Lung (tissue), 12 donors: ENCODE data around the gene RNU6-9. TPM values are rescaled to one million over a fixed set of nuclear protein-coding genes. Genes with fewer than 3 reads are reported as not detected.

Experiments
- ATAC-seq: fragments of 200-7000 bp; cut with Tn5 transposase; one replicate; pipeline ENCODE4 v1.9.1; 2020; ENCODE audit warnings: moderate number of reproducible peaks; ENCODE audit not compliant: insufficient read depth, low FRiP score
- DNase-seq, 3 donors: peaks; one replicate each; pipeline ENCODE4 v3.0.0-alpha.2; 2013 to 2017
- H3K27ac ChIP-seq, 2 donors: one replicate each; pipeline ENCODE4 v1.5.1; 2013; ENCODE audit warnings: mild to moderate bottlenecking in 2 of 2, moderate library complexity in 2 of 2, control low read depth in 1 of 2, inconsistent platforms in 1 of 2, low read depth in 1 of 2, low read length in 1 of 2
- H3K27me3 ChIP-seq, 3 donors: one replicate each; pipeline ENCODE4 v1.5.1; 2013; ENCODE audit warnings: low read length in 2 of 3; ENCODE audit not compliant: control insufficient read depth in 3 of 3, insufficient read depth in 3 of 3
- H3K36me3 ChIP-seq, 4 donors: one replicate each; pipeline ENCODE4 v1.5.1; 2013; ENCODE audit warnings: low read length in 4 of 4, mild to moderate bottlenecking in 1 of 4, moderate library complexity in 1 of 4; ENCODE audit not compliant: control insufficient read depth in 4 of 4, insufficient read depth in 4 of 4
- H3K4me1 ChIP-seq, 5 donors: one replicate each; pipeline ENCODE4 v1.5.1; 2013; ENCODE audit warnings: low read length in 5 of 5, mild to moderate bottlenecking in 2 of 5, moderate library complexity in 1 of 5; ENCODE audit not compliant: control insufficient read depth in 5 of 5, insufficient read depth in 5 of 5
- H3K4me3 ChIP-seq: one replicate; pipeline ENCODE4 v1.5.1; 2013; ENCODE audit warnings: mild to moderate bottlenecking, control low read depth, moderate library complexity
- H3K9ac ChIP-seq, 2 donors: one replicate each; pipeline ENCODE4 v1.5.1; 2013; ENCODE audit warnings: low read length in 2 of 2, control low read depth in 1 of 2; ENCODE audit not compliant: insufficient read depth in 1 of 2
- H3K9me3 ChIP-seq, 4 donors: one replicate each; pipeline ENCODE4 v1.5.1; 2013; ENCODE audit warnings: low read length in 3 of 4, mild to moderate bottlenecking in 1 of 4, moderate library complexity in 1 of 4; ENCODE audit not compliant: control insufficient read depth in 4 of 4, insufficient read depth in 3 of 4
- WGBS, 2 donors: extraction: QIAGEN DNeasy Blood & Tissue Kit; methylation state at CpG; one replicate each; pipeline ENCODE4 v1.1.7; 2013; 5-methylcytosine and 5-hydroxymethylcytosine counted together
- polyA plus RNA-seq, 2 donors: library from polyadenylated mRNA; stranded (reverse); fragments of 200-250 nt; gene quantifications; one replicate each; pipeline ENCODE4 v1.2.1, GENCODE V29; 2013
- total RNA-seq, 2 donors: library from RNA; depleted of rRNA in 1 of 2; stranded (reverse); fragments of >200 nt in 1 of 2; gene quantifications; one replicate each; pipeline ENCODE4 v1.2.1, GENCODE V29; 2014 to 2021
- TF ChIP-seq, protein P1 (sequence below): IDR thresholded peaks from 2 replicates; pipeline ENCODE4 v1.5.1; 2012; ENCODE audit warnings: mild to moderate bottlenecking; ENCODE audit errors: control extremely low read depth, extremely low read depth
- donor health status: control.
- donor health status: control.
- donor health status: Bipolar disorder and iron deficiency.
- donor health status: healthy.
- donor health status: DM: yes; HTN: yes; CAD: no.

Gene RNU6-9
- total and polyA plus RNA-seq, 4 donors: not detected

DNA sequence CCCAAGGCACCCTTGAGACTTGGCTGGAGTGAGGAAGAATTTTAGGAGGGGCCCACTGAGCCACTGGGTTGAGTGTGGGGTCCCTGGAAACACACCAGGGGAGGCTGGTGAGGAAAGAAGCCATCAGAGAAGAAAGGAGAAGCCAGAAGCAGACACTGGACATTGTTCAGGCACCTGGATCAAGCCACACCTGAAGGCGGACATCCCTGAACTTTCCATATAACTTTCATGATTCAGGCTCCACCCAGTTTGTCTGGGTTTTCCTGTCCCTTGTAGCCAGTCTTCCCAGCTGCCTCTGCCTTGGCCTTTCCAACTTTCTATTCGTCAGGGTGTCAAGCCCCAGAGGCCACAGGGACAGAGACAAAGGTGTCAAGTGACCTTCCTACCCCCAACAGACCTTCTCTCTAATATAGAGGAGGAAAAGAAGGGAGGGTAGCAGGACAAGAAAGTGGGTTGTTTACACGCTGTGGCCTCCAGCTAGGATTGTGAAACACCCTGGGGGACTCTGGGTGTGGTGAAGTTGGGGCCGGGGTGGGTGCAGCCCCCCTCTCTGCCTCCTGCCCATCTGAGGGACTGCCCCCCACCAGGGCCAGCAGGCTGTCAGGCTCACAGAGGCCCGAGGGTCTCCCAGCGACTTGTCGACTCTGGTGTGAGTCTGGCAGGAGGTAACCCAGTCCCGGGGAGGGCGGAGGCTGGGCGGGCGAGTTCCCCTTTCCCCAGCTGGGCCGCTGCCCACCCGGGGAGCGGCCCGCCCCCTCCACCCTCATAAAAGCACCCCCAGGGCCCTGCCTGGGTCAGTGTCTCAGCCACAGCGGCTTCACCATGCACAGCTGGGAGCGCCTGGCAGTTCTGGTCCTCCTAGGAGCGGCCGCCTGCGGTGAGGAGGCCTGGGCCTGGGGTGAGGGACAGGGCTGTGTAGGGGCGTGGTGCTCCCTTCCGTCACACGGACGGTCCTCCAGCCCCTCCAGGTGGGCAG is 34.1 kb upstream of the RNU6-9 start, which contains the start of gene CFD:
Gene CFD, plus strand, starts transcription at position 797 of the 976 bp plus-strand sequence. Its CDS starts 26 bp downstream, at position 823.
- WGBS, 2 donors: 19 to 39% methylated on average over 21 to 24 of the region's 24 CpGs
- Histone ChIP-seq H3K4me3 (no peak within 1 kb of the TSS), H3K27ac (peak within 1 kb of the TSS; percentile 22 to 55), H3K9me3 (no peaks in the 10 kb centered on the region), H3K36me3 (no peaks in the 10 kb centered on the region), H3K27me3 (peaks cover 0 to 12% (median 0%) of the 10 kb centered on the region in 3 donors), H3K9ac (no peak within 1 kb of the TSS), H3K4me1 (peaks cover 0 to 13% (median 9%) of the 10 kb centered on the region in 5 donors)
- DNase-seq: peak in 2 of 3 donors; percentile 40 to 67
- TF ChIP-seq, protein P1, sequence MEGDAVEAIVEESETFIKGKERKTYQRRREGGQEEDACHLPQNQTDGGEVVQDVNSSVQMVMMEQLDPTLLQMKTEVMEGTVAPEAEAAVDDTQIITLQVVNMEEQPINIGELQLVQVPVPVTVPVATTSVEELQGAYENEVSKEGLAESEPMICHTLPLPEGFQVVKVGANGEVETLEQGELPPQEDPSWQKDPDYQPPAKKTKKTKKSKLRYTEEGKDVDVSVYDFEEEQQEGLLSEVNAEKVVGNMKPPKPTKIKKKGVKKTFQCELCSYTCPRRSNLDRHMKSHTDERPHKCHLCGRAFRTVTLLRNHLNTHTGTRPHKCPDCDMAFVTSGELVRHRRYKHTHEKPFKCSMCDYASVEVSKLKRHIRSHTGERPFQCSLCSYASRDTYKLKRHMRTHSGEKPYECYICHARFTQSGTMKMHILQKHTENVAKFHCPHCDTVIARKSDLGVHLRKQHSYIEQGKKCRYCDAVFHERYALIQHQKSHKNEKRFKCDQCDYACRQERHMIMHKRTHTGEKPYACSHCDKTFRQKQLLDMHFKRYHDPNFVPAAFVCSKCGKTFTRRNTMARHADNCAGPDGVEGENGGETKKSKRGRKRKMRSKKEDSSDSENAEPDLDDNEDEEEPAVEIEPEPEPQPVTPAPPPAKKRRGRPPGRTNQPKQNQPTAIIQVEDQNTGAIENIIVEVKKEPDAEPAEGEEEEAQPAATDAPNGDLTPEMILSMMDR: no peak
- no peak for ATAC-seq

DNA sequence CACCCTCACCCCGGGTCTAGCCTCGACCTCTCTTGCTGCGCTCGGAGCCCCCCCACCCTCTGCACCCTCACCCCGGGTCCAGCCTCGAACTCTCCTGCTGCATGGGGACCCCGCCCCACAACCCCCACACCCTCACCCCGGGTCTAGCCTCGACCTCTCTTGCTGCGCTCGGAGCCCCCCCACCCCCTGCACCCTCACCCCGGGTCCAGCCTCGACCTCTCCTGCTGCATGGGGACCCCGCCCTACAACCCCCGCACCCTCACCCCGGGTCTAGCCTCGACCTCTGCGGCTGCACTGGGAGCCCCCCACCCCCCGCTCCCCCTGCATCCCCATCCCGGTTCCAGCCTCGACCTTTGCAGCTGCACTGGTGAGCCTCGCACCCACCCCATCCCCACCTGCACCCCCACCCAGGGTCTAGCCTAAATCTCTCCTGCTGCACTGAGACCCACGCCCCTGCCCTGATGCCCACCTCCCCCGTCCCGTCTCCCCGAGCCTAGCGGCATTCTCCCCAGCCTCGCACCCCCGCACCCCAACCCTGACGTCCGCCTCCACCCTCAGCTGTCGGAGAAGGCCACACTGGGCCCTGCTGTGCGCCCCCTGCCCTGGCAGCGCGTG is 32.0 kb upstream of the RNU6-9 start:
- peaks cover 0 to 12% (median 0%) of the 10 kb centered on the region in 3 donors for H3K27me3 ChIP-seq
- no peak for ATAC-seq

DNA sequence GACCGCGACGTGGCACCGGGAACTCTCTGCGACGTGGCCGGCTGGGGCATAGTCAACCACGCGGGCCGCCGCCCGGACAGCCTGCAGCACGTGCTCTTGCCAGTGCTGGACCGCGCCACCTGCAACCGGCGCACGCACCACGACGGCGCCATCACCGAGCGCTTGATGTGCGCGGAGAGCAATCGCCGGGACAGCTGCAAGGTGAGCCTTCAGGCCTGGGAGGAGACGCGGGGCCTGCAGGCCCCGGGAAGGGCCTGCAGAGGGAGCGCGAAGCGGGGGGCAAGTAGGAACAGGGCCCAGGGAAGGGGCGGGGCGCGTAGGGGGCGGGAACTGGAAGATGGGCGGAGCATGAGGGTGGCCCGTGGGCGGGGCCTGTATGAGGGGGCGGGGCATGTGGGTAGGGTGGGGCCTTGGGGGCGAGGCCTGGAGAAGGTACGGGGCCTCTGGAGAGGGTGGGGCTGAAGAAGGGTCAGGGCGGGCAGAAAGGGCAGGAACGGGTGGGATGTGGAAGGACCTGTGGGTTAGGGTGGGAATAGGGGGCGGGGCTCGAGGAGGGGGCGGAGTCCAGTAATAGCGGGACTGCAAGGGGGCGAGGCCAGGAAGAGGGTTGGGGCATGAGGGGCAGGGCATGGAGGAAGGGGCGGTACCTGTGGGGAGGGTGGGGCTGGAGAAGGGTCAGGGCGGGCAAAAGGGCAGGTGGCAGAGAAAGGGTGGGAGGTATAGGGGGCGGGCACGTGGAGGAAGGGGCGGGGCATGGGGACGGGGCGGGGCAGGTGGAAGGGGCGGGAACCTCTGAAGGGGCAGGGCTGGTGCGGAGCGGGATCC is 31.3 kb upstream of the RNU6-9 start:
- Histone ChIP-seq H3K9me3 (no peaks in the 10 kb centered on the region), H3K27me3 (peaks cover 0 to 12% (median 0%) of the 10 kb centered on the region in 3 donors), H3K36me3 (peaks cover 0 to 1% (median 0%) of the 10 kb centered on the region in 4 donors), H3K4me1 (peaks cover 0 to 13% (median 9%) of the 10 kb centered on the region in 5 donors), H3K9ac (no peak overlapping the region), H3K4me3 (no peak overlapping the region), H3K27ac (no peak overlapping the region)
- TF ChIP-seq, protein P1: no peak
- WGBS, 2 donors: 16 to 19% methylated on average over 56 to 60 of the region's 60 CpGs
- ATAC-seq (peak; percentile 35), DNase-seq (peak in 1 of 3 donors; percentile 53)

More for the DNA sequence above, 32.0 kb upstream of the RNU6-9 start:
- H3K4me3 ChIP-seq: no peak overlapping the region
- H3K9me3 ChIP-seq: no peaks in the 10 kb centered on the region
- H3K4me1 ChIP-seq: peaks cover 0 to 13% (median 9%) of the 10 kb centered on the region in 5 donors
- no peak for DNase-seq
- WGBS, 2 donors: 57 to 62% methylated on average over 25 to 35 of the region's 35 CpGs
- no peak overlapping the region for H3K9ac ChIP-seq
- H3K36me3 ChIP-seq: no peaks in the 10 kb centered on the region
- TF ChIP-seq, protein P1: no peak
- H3K27ac ChIP-seq: no peak overlapping the region
